NOMO-1 treated with DMSO at 0.1 percent for 48 hours (cell line): Measurements from ENCODE around the gene BNC1.

Experiments
- DNase-seq: peaks from one replicate; lab custom pipeline; 2025; ENCODE audit not compliant: unreplicated experiment; lab: John Stamatoyannopoulos, UW

Gene BNC1

GRCh38 chr15:83284559-83285283 is at the start of gene BNC1:
TSS of gene BNC1 (minus strand) at chr15:83284664. CDS start at chr15:83284628, 36 bp downstream.
- no peak for DNase-seq

GRCh38 chr15:83327041-83327440 is 42.6 kb upstream of the BNC1 start:
- no peak for DNase-seq

- no peak for DNase-seq
These were observed 40.3 kb upstream of the BNC1 start for GRCh38 chr15:83324799-83325198.

- DNase-seq: no peak
These were observed 38.8 kb upstream of the BNC1 start for GRCh38 chr15:83323296-83323711.

- no peak for DNase-seq
These were observed 38.2 kb upstream of the BNC1 start for GRCh38 chr15:83322691-83323090.

GRCh38 chr15:83322061-83322460 is 37.6 kb upstream of the BNC1 start:
- no peak for DNase-seq

GRCh38 chr15:83320844-83321243 is 36.4 kb upstream of the BNC1 start:
- DNase-seq: no peak

- DNase-seq: no peak
These were observed 35.9 kb upstream of the BNC1 start for GRCh38 chr15:83320404-83320803.

- no peak for DNase-seq
These were observed 35.3 kb upstream of the BNC1 start for GRCh38 chr15:83319771-83320170.

- DNase-seq: no peak
These were observed 34.5 kb upstream of the BNC1 start for GRCh38 chr15:83318861-83319415.

- no peak for DNase-seq
These were observed 33.6 kb upstream of the BNC1 start for GRCh38 chr15:83318036-83318435.

GRCh38 chr15:83312071-83312470 is 27.6 kb upstream of the BNC1 start:
- DNase-seq: no peak

GRCh38 chr15:83310521-83311456 is 26.3 kb upstream of the BNC1 start:
- no peak for DNase-seq

- DNase-seq: no peak
These were observed 24.2 kb upstream of the BNC1 start for GRCh38 chr15:83308671-83309070.

GRCh38 chr15:83306561-83306960 is 22.1 kb upstream of the BNC1 start:
- no peak for DNase-seq

- no peak for DNase-seq
These were observed 21.3 kb upstream of the BNC1 start for GRCh38 chr15:83305704-83306291.

GRCh38 chr15:83304861-83305703 is 20.6 kb upstream of the BNC1 start:
- DNase-seq: no peak

- DNase-seq: no peak
These were observed 19.1 kb upstream of the BNC1 start for GRCh38 chr15:83303535-83303934.

GRCh38 chr15:83300826-83301225 is 16.4 kb upstream of the BNC1 start:
- no peak for DNase-seq

GRCh38 chr15:83299462-83299861 is 15.0 kb upstream of the BNC1 start:
- DNase-seq: no peak

- DNase-seq: no peak
These were observed 11.0 kb upstream of the BNC1 start for GRCh38 chr15:83295417-83295816.
